HG02610 (cell line): ENCODE measurements around the gene DISC1.
"Not testable (repeated sequence)": the region's sequence is repeated elsewhere in the genome, so short reads cannot be mapped to it uniquely, and the experiment has no call there.

Source experiments
- ATAC-seq: cut with Tn5 transposase; IDR thresholded peaks from one replicate; pipeline ENCODE4 v1.9.1; 2021; ENCODE audit warnings: mild to moderate bottlenecking, moderate library complexity; ENCODE audit not compliant: unreplicated experiment

Gene DISC1

DNA sequence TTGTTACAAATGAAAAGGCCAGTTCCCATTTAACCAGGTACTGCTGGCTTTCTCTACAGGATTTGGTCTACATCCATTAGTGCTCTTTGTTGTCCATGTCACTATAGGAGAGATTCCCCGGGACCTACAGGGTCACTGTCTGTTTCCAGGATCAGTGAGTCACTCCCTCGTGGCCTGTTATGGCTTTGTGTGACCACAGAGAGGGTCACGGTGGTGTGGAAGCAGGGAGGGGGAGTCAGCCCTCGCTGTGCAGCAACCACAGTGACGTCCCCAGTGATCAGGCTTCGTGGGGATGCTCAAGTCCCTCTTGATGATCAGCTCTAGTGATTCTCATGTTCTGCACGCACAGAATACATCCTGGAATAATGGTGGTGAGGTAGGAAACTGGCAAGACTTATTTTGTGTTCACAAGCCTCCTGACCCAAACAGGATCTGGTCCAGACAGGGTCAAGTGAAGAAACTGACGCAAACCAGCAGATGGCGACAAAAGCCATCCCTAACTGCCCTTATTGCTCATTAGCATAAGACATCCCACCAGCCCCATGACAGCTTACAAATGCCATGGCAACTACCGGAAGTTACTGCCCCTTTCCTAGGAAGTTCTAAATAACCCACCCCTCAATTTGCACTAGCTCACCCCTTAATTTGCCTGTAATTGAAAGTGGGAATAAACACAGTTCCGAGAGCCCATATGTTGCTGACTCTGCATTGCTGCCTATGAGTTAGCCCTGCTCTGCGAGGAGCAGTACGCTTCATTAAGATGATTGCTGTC, 98.5 kb downstream of the DISC1 start:
- no peak for ATAC-seq

GRCh38 chr1:231727171-231727570, 100.6 kb downstream of the DISC1 start:
- ATAC-seq = no peak

GRCh38 chr1:231728987-231729386, 102.4 kb downstream of the DISC1 start:
- not testable (repeated sequence) for ATAC-seq

GRCh38 chr1:231729544-231729943, 103.0 kb downstream of the DISC1 start:
- ATAC-seq = no peak

DNA sequence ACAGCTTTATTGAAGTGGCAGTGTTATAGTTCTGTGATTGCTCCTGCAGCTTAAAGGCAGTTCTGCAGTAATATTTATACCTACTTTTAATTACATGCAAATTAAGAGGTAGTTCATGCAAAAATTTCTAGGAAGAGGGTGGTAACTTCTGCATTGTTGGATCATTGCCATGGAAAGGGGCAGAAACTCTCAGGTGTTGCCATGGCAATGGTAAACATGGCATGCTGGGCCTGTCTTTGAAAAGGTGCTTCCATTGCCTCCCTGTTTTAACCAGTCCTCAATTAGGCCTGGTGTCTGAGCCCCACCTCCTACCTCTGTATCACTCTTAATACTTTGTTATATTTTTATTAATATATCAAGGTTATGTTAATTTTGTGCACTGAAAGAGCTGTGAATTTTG, 104.7 kb downstream of the DISC1 start:
- ATAC-seq = no peak

- ATAC-seq = no peak
These were observed 106.5 kb downstream of the DISC1 start for GRCh38 chr1:231733063-231733462.

- ATAC-seq = no peak
These were observed 107.1 kb downstream of the DISC1 start for GRCh38 chr1:231733672-231734071.

- ATAC-seq = no peak
These were observed 107.8 kb downstream of the DISC1 start for GRCh38 chr1:231734417-231734816.

- no peak for ATAC-seq
These were observed 108.8 kb downstream of the DISC1 start for GRCh38 chr1:231735411-231735810.

- ATAC-seq = no peak
These were observed 109.4 kb downstream of the DISC1 start for GRCh38 chr1:231735941-231736340.

GRCh38 chr1:231736464-231736863, 109.9 kb downstream of the DISC1 start:
- no peak for ATAC-seq

DNA sequence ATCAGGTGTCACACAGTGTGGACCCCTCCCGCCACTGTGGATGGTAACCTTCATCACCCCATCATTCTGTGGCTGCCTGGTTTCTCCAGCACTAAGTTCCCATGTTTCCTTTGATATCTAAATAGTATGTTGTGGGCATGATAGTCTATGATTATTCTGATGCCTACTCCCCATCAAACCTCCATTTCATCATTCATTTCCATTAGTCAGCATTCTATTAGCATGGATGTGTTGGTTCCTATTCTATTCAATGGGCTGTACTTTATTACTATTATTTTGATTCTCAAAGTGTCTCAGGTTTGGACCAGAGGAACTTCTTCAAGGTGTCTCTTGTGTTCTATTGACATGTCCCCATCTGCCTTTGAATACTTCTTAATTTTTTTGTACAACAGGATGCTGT, 112.0 kb downstream of the DISC1 start:
- ATAC-seq = no peak

GRCh38 chr1:231743966-231744365, 117.4 kb downstream of the DISC1 start:
- ATAC-seq = no peak

DNA sequence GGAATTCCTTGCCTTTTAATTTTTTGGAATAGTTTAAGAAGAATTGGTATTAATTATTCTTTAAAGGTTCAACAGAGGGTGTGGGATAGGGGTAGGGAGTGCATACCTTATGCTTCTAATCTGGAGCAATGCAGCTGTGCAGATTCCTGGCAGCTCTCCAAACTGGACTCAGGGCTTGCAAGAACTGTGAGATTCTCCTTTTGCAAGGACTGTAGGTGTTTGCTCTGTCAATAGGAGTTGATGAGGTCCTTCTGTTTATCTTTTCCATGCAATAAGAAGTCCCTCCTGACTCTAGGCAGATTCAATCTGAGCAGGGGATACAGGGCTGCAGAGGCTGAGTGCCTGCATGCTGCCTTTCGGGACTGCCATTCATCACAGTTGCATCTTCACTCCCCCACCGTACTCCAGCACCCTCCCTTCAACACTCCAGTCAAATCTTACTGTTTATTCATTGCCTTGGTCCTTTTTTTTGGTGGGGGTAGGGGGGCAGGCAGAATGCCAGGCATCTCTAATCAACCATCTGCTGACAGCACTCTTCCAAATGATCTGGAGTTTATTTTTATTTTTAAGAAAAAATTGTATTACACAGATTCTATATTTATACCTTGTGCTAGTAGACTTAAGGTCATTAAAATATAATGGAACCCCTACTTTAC, 122.3 kb downstream of the DISC1 start:
- ATAC-seq = no peak

DNA sequence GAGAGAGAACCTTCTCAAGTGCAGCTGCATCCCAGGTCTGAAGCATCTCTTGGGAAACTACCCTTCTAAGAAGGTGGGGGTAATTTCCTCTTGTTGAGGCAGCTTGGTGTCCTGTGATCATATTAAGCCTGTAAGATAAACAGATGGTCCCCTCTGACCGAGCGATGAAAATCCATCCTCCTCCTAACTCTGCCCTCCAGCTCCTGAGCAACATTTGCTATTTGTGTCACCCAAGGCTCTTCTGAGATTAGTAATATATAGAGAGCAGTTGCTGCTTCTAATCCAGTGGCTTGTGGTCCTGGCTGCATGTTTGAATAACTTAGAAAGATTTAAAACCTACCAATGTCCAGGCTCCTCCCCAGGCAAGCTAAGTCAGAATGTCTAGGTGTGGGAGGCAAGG, 123.7 kb downstream of the DISC1 start:
- ATAC-seq = no peak

- ATAC-seq = no peak
These were observed 124.3 kb downstream of the DISC1 start for GRCh38 chr1:231750818-231751362.

DNA sequence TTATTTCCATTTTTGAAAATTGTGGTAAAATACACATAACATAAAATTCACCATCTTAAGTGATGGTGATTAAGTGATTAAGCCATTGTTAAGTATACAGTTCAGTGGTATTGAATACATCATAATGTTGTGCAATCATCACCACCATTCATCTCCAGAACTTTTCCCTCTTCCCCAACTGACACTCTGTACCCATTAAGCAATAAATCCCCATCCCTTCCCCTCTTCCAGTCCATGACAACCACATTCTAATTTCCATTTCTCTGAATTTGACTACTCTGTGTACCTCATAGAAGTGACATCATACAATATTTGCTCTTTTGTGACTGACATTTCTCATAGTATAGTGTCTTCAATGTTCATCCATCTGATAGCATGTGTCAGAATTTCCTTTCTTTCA, 124.8 kb downstream of the DISC1 start:
- ATAC-seq = no peak

DNA sequence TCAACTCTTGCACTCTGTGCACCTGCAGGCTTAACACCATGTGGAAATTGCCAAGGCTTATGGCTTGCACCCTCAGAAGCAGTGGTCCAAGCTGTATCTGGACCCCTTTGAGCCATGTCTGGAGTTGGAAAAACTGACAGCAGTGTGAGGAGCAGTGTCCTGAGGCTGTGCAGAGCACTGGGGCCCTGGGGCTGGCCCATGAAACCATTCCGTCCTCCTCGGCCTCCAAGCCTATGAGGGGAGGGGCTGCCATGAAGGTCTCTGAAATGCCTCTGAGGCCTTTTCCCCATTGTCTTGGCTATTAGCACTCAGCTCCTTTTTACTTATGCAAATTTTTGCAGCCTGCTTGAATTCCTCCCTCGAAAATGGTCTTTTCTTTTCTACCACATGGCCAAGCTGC, 126.7 kb downstream of the DISC1 start:
- ATAC-seq = no peak

GRCh38 chr1:231757101-231757404, 130.5 kb downstream of the DISC1 start:
- ATAC-seq = peak; percentile 34

DNA sequence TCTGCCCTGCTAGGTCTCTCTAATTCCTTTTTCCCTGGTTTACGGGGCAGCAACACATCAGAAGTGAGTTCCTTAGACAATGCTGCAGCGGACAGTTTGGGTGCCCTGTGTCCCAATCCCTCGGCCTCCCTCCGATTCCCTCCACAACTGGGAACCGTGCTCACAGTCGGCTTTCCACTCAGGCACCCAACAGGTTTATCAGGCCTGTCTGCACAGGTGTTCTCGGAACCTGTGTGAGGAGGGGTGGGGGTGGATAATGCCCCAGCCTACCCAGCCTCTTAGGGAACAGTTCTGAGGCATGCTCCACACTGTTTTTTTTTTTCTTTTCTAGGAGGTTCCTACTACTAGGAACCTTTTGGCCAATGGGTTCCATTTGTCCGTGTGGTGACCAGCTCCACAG, 131.2 kb downstream of the DISC1 start:
- no peak for ATAC-seq

- ATAC-seq = no peak
These were observed 134.7 kb downstream of the DISC1 start for GRCh38 chr1:231761252-231761651.

GRCh38 chr1:231761747-231762541, 135.4 kb downstream of the DISC1 start:
- ATAC-seq = no peak
